CD4-positive, alpha-beta T cell (primary cell): Measurements from ENCODE around the gene INPPL1. TPM values are rescaled to one million over a fixed set of nuclear protein-coding genes. Genes with fewer than 3 reads are reported as not detected.

ENCODE experiments used
- ATAC-seq: fragments of 200-7000 bp; cut with Tn5 transposase; one replicate; pipeline ENCODE4 v1.10.0; 2022; ENCODE audit warnings: mild to moderate bottlenecking; ENCODE audit not compliant: poor library complexity
- CTCF ChIA-PET: fragments of 350-600 bp; sonication (Branson Sonifier 250); formaldehyde crosslinking; loops from one replicate; lab custom pipeline; 2021; ENCODE audit warnings: antibody characterized with exemption, inconsistent platforms; lab: Charles Lee
- POLR2A ChIA-PET: fragments of 350-600 bp; sonication (Branson Sonifier 250); formaldehyde crosslinking; loops from one replicate; lab custom pipeline; 2021; ENCODE audit warnings: antibody characterized with exemption, inconsistent platforms; lab: Charles Lee
- DNase-seq, 14 experiments: peaks; one replicate each; pipeline ENCODE4 v3.0.0-alpha.2; 2013 to 2020; ENCODE audit warnings: mixed read lengths in 2 of 14
- H3K27ac ChIP-seq, 2 donors: one replicate each; pipeline versions ENCODE4 v1.5.1 to v1.7.0; 2013; ENCODE audit warnings: low read length in 2 of 2, low read depth in 1 of 2, mild to moderate bottlenecking in 1 of 2
- H3K27me3 ChIP-seq, 2 experiments: 1 replicate in 1 of 2; 2 replicates in 1 of 2; pipeline versions ENCODE4 v1.6.1 to v1.7.0; 2013; ENCODE audit warnings: low read length in 2 of 2, control low read depth in 1 of 2, mild to moderate bottlenecking in 1 of 2, moderate library complexity in 1 of 2; ENCODE audit not compliant: insufficient read depth in 2 of 2, control insufficient read depth in 1 of 2
- H3K36me3 ChIP-seq: one replicate; pipeline ENCODE4 v1.6.1; 2013; ENCODE audit warnings: low read length, control low read depth; ENCODE audit not compliant: insufficient read depth
- H3K4me1 ChIP-seq: one replicate; pipeline ENCODE4 v1.6.1; 2013; ENCODE audit warnings: low read length, control low read depth; ENCODE audit not compliant: insufficient read depth
- H3K4me3 ChIP-seq: one replicate; pipeline ENCODE4 v1.5.1; 2013; ENCODE audit warnings: mild to moderate bottlenecking, low read length, moderate library complexity
- H3K9me3 ChIP-seq, 2 experiments: 1 replicate in 1 of 2; 2 replicates in 1 of 2; pipeline versions ENCODE4 v1.6.1 to v1.7.0; 2013; ENCODE audit warnings: low read length in 2 of 2, mild to moderate bottlenecking in 2 of 2, control low read depth in 1 of 2, moderate library complexity in 1 of 2; ENCODE audit not compliant: control insufficient read depth in 1 of 2, insufficient read depth in 1 of 2
- H3K27ac Mint-ChIP-seq: one replicate; pipeline ENCODE4 v1.8.0; 2020; ENCODE audit warnings: mixed read lengths
- H3K27me3 Mint-ChIP-seq: one replicate; pipeline ENCODE4 v1.8.0; 2021; ENCODE audit warnings: mixed read lengths
- H3K36me3 Mint-ChIP-seq: one replicate; pipeline ENCODE4 v1.8.0; 2021; ENCODE audit warnings: low read depth, mixed read lengths
- H3K4me1 Mint-ChIP-seq: one replicate; pipeline ENCODE4 v1.8.0; 2021; ENCODE audit warnings: low read depth, mixed read lengths
- H3K4me3 Mint-ChIP-seq: one replicate; pipeline ENCODE4 v1.8.0; 2020; ENCODE audit warnings: mild to moderate bottlenecking, mixed read lengths
- H3K9me3 Mint-ChIP-seq: one replicate; pipeline ENCODE4 v1.8.0; 2020; ENCODE audit warnings: mixed read lengths
- CTCF ChIP-seq: fragments of 200-600 bp; IDR thresholded peaks from one replicate; pipeline ENCODE4 v1.8.0; 2022; ENCODE audit warnings: antibody characterized with exemption, mild to moderate bottlenecking
- intact Hi-C, 2 experiments: fragments of 100-400 bp; cut with DNase I in 1 of 2; cut with micrococcal nuclease in 1 of 2; formaldehyde crosslinking; loops; one replicate each; pipeline versions ENCODE4 v1.15.1 to v1.9.0; 2023 to 2025; cut with DNase I, micrococcal nuclease
- total RNA-seq, 174 experiments: library from RNA in 2 of 174; stranded (reverse) in 2 of 174; gene quantifications; one replicate each; pipeline ENCODE4 v1.2.3 and lab custom pipeline; 2021 to 2026

Gene INPPL1
- total RNA-seq, 2 experiments from 2014 or later = 124 to 128 TPM

GRCh38 chr11:72232260-72233055, 7.9 kb downstream of the INPPL1 start:
- H3K27me3 ChIP-seq = no peaks in the 10 kb centered on the region
- no peak overlapping the region for H3K27ac ChIP-seq
- H3K9me3 ChIP-seq = no peaks in the 10 kb centered on the region
- ChIA-PET POLR2A (no interaction called here), CTCF (no interaction called here)
- Mint-ChIP-seq H3K4me1 (no peaks in the 10 kb centered on the region), H3K36me3 (peaks cover 82% of the 10 kb centered on the region), H3K9me3 (no peaks in the 10 kb centered on the region), H3K27me3 (no peaks in the 10 kb centered on the region), H3K27ac (no peak overlapping the region), H3K4me3 (no peak overlapping the region)
- H3K36me3 ChIP-seq = peaks cover 85% of the 10 kb centered on the region
- H3K4me3 ChIP-seq = no peak overlapping the region
- no peaks in the 10 kb centered on the region for H3K4me1 ChIP-seq
- DNase-seq = peak in 1 of 14 experiments; percentile 25
- TF ChIP-seq CTCF = no peak
- intact Hi-C loops = no loop called here
- no peak for ATAC-seq

GRCh38 chr11:72233056-72233772, 8.6 kb downstream of the INPPL1 start:
- TF ChIP-seq CTCF = no peak
- Histone ChIP-seq H3K36me3 (peaks cover 84% of the 10 kb centered on the region), H3K4me1 (no peaks in the 10 kb centered on the region), H3K27me3 (no peaks in the 10 kb centered on the region), H3K4me3 (no peak overlapping the region), H3K9me3 (no peaks in the 10 kb centered on the region), H3K27ac (no peak overlapping the region)
- ATAC-seq (no peak), DNase-seq (peak in 1 of 14 experiments; percentile 14)
- intact Hi-C loops = no loop called here
- ChIA-PET CTCF (no interaction called here), POLR2A (no interaction called here)
- Mint-ChIP-seq H3K9me3 (no peaks in the 10 kb centered on the region), H3K27me3 (no peaks in the 10 kb centered on the region), H3K27ac (no peak overlapping the region), H3K4me1 (no peaks in the 10 kb centered on the region), H3K36me3 (peaks cover 82% of the 10 kb centered on the region), H3K4me3 (no peak overlapping the region)

- H3K4me1 Mint-ChIP-seq = peaks cover 3% of the 10 kb centered on the region
- H3K36me3 ChIP-seq = peaks cover 81% of the 10 kb centered on the region
- H3K4me3 Mint-ChIP-seq = no peak overlapping the region
- no peak overlapping the region for H3K27ac ChIP-seq
- ATAC-seq (no peak), DNase-seq (no peak)
- H3K27me3 ChIP-seq = peaks cover 0 to 3% of the 10 kb centered on the region in 2 experiments
- TF ChIP-seq CTCF = no peak
- H3K36me3 Mint-ChIP-seq = peaks cover 80% of the 10 kb centered on the region
- H3K27me3 Mint-ChIP-seq = peaks cover 3% of the 10 kb centered on the region
- no peak overlapping the region for H3K4me3 ChIP-seq
- ChIA-PET POLR2A (interaction anchor here (0.9 kb wide), 1 partner anchor 9 kb away, joined by 4 read pairs; the partner anchor contains the start of gene INPPL1), CTCF (no interaction called here)
- H3K4me1 ChIP-seq = no peaks in the 10 kb centered on the region
- peak overlapping the region; percentile 13 for H3K27ac Mint-ChIP-seq
- intact Hi-C loops = no loop called here
- no peaks in the 10 kb centered on the region for H3K9me3 Mint-ChIP-seq
- H3K9me3 ChIP-seq = no peaks in the 10 kb centered on the region
Observed at GRCh38 chr11:72233773-72234513, 9.4 kb downstream of the INPPL1 start.
